HL-60 (cell line): ENCODE measurements around the gene VPS35.

Experiments used
- POLR2AphosphoS5 ChIP-seq: IDR thresholded peaks from 2 replicates; pipeline ENCODE4 v1.6.1; 2012; ENCODE audit warnings: low read depth
- TF ChIP-seq, protein P1 (sequence below): IDR thresholded peaks from one replicate; pipeline ENCODE4 v1.5.1; 2011; ENCODE audit warnings: low read length, control low read depth, inconsistent platforms; ENCODE audit not compliant: insufficient read depth

DNA sequence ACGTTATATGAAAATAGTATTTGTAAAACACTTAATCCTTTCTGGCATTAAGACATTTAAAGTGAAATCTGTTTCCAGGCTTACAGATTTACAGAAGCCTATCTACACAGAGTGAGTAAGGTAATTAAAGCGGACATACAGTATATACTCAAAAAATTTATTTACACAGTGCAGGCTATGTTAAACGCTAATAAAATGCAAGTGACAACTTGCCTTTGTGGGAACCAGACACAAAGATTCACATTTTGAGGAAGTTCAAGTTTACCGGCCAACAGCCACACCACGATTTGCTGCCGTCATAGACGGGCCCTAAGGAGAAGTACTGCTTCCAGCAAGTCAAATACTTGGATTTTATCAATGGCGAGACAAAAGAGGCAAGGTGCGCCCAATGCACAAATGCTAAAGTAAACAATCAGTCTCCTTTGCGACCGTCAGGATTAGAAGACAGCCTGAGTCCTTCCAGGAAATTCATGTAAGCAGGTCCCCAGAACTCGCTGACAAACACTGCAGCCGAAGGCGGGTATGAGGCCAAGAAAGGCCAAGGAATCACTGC is 801 bp downstream of the VPS35 start:
- TF ChIP-seq, protein P1, sequence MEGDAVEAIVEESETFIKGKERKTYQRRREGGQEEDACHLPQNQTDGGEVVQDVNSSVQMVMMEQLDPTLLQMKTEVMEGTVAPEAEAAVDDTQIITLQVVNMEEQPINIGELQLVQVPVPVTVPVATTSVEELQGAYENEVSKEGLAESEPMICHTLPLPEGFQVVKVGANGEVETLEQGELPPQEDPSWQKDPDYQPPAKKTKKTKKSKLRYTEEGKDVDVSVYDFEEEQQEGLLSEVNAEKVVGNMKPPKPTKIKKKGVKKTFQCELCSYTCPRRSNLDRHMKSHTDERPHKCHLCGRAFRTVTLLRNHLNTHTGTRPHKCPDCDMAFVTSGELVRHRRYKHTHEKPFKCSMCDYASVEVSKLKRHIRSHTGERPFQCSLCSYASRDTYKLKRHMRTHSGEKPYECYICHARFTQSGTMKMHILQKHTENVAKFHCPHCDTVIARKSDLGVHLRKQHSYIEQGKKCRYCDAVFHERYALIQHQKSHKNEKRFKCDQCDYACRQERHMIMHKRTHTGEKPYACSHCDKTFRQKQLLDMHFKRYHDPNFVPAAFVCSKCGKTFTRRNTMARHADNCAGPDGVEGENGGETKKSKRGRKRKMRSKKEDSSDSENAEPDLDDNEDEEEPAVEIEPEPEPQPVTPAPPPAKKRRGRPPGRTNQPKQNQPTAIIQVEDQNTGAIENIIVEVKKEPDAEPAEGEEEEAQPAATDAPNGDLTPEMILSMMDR = no peak
- TF ChIP-seq POLR2AphosphoS5 = no peak
